SK-N-SH (cell line): ENCODE measurements around the gene METTL15. TPM values are rescaled to one million over a fixed set of nuclear protein-coding genes. Genes with fewer than 3 reads are reported as not detected.

ENCODE experiments used
- CTCF ChIA-PET: fragments of 300-600, 350-600 bp; formaldehyde crosslinking; extraction: SDS; loops from one replicate; lab custom pipeline; 2021; lab: Yijun Ruan, JAX
- POLR2A ChIA-PET: fragments of 350-600 bp; sonication (Branson Sonifier 250); formaldehyde crosslinking; extraction: SDS; loops from one replicate; lab custom pipeline; 2020; ENCODE audit warnings: antibody characterized with exemption, inconsistent platforms; lab: Yijun Ruan, JAX
- DNase-seq: peaks from one replicate; pipeline ENCODE4 v3.0.0; 2012
- H2AFZ ChIP-seq: fragments of 200-600 bp; sonication (generic); 2 replicates; pipeline ENCODE4 v1.8.1; 2016; ENCODE audit warnings: antibody characterized with exemption, mild to moderate bottlenecking, low read depth
- H3F3A ChIP-seq: fragments of 200-600 bp; sonication (generic); replicated peaks from 2 replicates; pipeline ENCODE3; 2016; ENCODE audit warnings: antibody characterized with exemption, mild to moderate bottlenecking; ENCODE audit not compliant: insufficient read depth
- H3K27ac ChIP-seq, 2 experiments: fragments of 200-500 bp in 1 of 2; fragments of 200-600 bp in 1 of 2; sonication (Bioruptor generic) in 1 of 2; sonication (generic), shearing (Covaris generic) in 1 of 2; 2 replicates each; pipeline versions ENCODE4 v1.5.1 to v1.6.1; 2014 to 2016; ENCODE audit warnings: low read depth in 2 of 2, inconsistent platforms in 1 of 2, low read length in 1 of 2, mild to moderate bottlenecking in 1 of 2, mixed read lengths in 1 of 2
- H3K27me3 ChIP-seq: fragments of 200-600 bp; sonication (generic), shearing (Covaris generic); 2 replicates; pipeline ENCODE4 v1.6.1; 2016; ENCODE audit warnings: mixed run types; ENCODE audit not compliant: insufficient read depth
- H3K36me3 ChIP-seq, 2 experiments: fragments of 200-500 bp in 1 of 2; fragments of 200-600 bp in 1 of 2; sonication (Bioruptor generic) in 1 of 2; sonication (generic) in 1 of 2; replicated peaks in 1 of 2; 2 replicates each; pipeline versions ENCODE3 to v1.5.1; 2014 to 2016; ENCODE audit warnings: low read length in 1 of 2, mild to moderate bottlenecking in 1 of 2; ENCODE audit not compliant: insufficient read depth in 2 of 2, control insufficient read depth in 1 of 2
- H3K4me1 ChIP-seq, 2 experiments: fragments of 200-500 bp in 1 of 2; fragments of 200-600 bp in 1 of 2; sonication (Bioruptor generic) in 1 of 2; sonication (generic), shearing (Covaris generic) in 1 of 2; 2 replicates each; pipeline versions ENCODE4 v1.5.1 to v1.6.1; 2014 to 2016; ENCODE audit warnings: low read depth in 1 of 2, low read length in 1 of 2, mixed run types in 1 of 2; ENCODE audit not compliant: insufficient read depth in 2 of 2, control insufficient read depth in 1 of 2
- H3K4me2 ChIP-seq: fragments of 200-600 bp; sonication (generic), shearing (Covaris generic); 2 replicates; pipeline ENCODE4 v1.6.1; 2017; ENCODE audit warnings: mixed run types
- H3K4me3 ChIP-seq, 2 experiments: fragments of 200-500 bp in 1 of 2; fragments of 200-600 bp in 1 of 2; sonication (Bioruptor generic) in 1 of 2; sonication (generic), shearing (Covaris generic) in 1 of 2; 2 replicates each; pipeline versions ENCODE4 v1.5.1 to v1.8.1; 2014 to 2016; ENCODE audit warnings: low read depth in 2 of 2, inconsistent platforms in 1 of 2, low read length in 1 of 2, mild to moderate bottlenecking in 1 of 2, mixed read lengths in 1 of 2, moderate library complexity in 1 of 2
- H3K79me2 ChIP-seq: fragments of 200-600 bp; sonication (generic); 2 replicates; pipeline ENCODE4 v1.8.1; 2017; ENCODE audit warnings: mild to moderate bottlenecking; ENCODE audit not compliant: insufficient read depth
- H3K9ac ChIP-seq: fragments of 200-600 bp; sonication (generic); 2 replicates; pipeline ENCODE4 v1.6.1; 2017; ENCODE audit warnings: mixed run types
- H3K9me2 ChIP-seq: fragments of 200-600 bp; sonication (generic); 2 replicates; pipeline ENCODE4 v1.6.1; 2017; ENCODE audit warnings: mixed run types
- H3K9me3 ChIP-seq: fragments of 200-600 bp; sonication (generic); 2 replicates; pipeline ENCODE4 v1.6.1; 2017; ENCODE audit warnings: mixed run types, mild to moderate bottlenecking, moderate library complexity
- H4K20me1 ChIP-seq: fragments of 200-600 bp; sonication (generic); 2 replicates; pipeline ENCODE4 v1.6.1; 2017; ENCODE audit warnings: mild to moderate bottlenecking, mixed run types; ENCODE audit not compliant: insufficient read depth
- FOXJ3 ChIP-seq: sonication (generic); formaldehyde crosslinking; IDR thresholded peaks from 2 replicates; pipeline ENCODE4 v1.5.1; 2020; ENCODE audit warnings: mild to moderate bottlenecking, missing genetic modification reagents
- JUND ChIP-seq: IDR thresholded peaks from 2 replicates; pipeline ENCODE4 v1.4.0; 2012
- POLR2AphosphoS5 ChIP-seq: IDR thresholded peaks from 2 replicates; pipeline ENCODE4 v1.6.1; 2012; ENCODE audit warnings: low read depth, low read length
- RXRA ChIP-seq: IDR thresholded peaks from 2 replicates; pipeline ENCODE4 v1.4.0; 2012; ENCODE audit warnings: low read depth, mild to moderate bottlenecking, borderline replicate concordance
- TEAD4 ChIP-seq: IDR thresholded peaks from 2 replicates; pipeline ENCODE4 v1.4.0; 2012; ENCODE audit warnings: mild to moderate bottlenecking, borderline replicate concordance; ENCODE audit not compliant: insufficient read depth
- WGBS: methylation state at CpG from one replicate; pipeline ENCODE4 v1.1.6; 2017; ENCODE audit warnings: low lambda C conversion rate; 5-methylcytosine and 5-hydroxymethylcytosine counted together
- polyA plus RNA-seq, 3 experiments: library from polyadenylated mRNA; depleted of rRNA; stranded (reverse); fragments of >200 nt; gene quantifications; 2 replicates each; pipeline ENCODE4 v1.2.3, GENCODE V29; 2012
- TF ChIP-seq, protein P1 (sequence below): IDR thresholded peaks from 2 replicates; pipeline ENCODE4 v1.4.0; 2012; ENCODE audit warnings: low read depth
- TF ChIP-seq, protein P2 (sequence below): fragments of 150-350 bp; IDR thresholded peaks from 2 replicates; pipeline ENCODE4 v1.6.1; 2016; ENCODE audit warnings: mild to moderate bottlenecking, low read depth, low read length
- TF ChIP-seq, protein P3 (sequence below): fragments of 150-350 bp; IDR thresholded peaks from 2 replicates; pipeline ENCODE4 v1.6.1; 2017; ENCODE audit warnings: antibody characterized with exemption, low read length, low read depth, borderline replicate concordance
- TF ChIP-seq, protein P4 (sequence below): IDR thresholded peaks from 2 replicates; pipeline ENCODE4 v1.4.0; 2012; ENCODE audit warnings: low read depth, borderline replicate concordance
- TF ChIP-seq, protein P5 (sequence below): IDR thresholded peaks from 2 replicates; pipeline ENCODE4 v1.6.1; 2012; ENCODE audit warnings: mild to moderate bottlenecking, low read depth, low read length, moderate library complexity

Gene METTL15
- polyA plus RNA-seq, 1 of the 3 experiments (the other 2 are of a cell fraction) = 4.7 TPM

DNA sequence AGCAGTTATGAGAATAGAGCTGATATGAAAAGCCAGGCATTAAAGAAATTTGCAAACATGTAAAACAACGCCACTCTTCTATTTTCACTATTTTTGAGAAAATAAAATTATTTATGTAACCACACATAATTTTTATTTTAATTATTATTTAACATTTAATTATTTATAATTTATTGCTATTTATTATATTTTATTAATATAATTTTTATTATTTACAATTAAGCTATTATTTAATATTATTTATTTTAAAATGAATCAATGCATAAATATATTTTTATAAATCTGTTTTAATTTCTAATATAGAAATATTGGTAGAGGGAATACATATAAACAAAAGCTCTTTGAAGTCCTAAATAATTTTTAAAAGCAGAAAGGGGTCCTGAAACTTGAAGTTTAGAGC is 36.9 kb upstream of the METTL15 start:
- H3K9me2 ChIP-seq = no peaks in the 10 kb centered on the region
- H2AFZ ChIP-seq = no peak overlapping the region
- H3K27me3 ChIP-seq = no peaks in the 10 kb centered on the region
- no peak overlapping the region for H3K4me2 ChIP-seq
- H3K4me3 ChIP-seq = no peak overlapping the region
- no peaks in the 10 kb centered on the region for H4K20me1 ChIP-seq
- H3K27ac ChIP-seq = no peak overlapping the region
- ChIA-PET POLR2A (no interaction called here), CTCF (no interaction called here)
- TF ChIP-seq, protein P1, sequence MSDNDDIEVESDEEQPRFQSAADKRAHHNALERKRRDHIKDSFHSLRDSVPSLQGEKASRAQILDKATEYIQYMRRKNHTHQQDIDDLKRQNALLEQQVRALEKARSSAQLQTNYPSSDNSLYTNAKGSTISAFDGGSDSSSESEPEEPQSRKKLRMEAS = no peak
- TF ChIP-seq, protein P2, sequence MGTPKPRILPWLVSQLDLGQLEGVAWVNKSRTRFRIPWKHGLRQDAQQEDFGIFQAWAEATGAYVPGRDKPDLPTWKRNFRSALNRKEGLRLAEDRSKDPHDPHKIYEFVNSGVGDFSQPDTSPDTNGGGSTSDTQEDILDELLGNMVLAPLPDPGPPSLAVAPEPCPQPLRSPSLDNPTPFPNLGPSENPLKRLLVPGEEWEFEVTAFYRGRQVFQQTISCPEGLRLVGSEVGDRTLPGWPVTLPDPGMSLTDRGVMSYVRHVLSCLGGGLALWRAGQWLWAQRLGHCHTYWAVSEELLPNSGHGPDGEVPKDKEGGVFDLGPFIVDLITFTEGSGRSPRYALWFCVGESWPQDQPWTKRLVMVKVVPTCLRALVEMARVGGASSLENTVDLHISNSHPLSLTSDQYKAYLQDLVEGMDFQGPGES = no peak
- TF ChIP-seq JUND = no peak
- TF ChIP-seq, protein P3, sequence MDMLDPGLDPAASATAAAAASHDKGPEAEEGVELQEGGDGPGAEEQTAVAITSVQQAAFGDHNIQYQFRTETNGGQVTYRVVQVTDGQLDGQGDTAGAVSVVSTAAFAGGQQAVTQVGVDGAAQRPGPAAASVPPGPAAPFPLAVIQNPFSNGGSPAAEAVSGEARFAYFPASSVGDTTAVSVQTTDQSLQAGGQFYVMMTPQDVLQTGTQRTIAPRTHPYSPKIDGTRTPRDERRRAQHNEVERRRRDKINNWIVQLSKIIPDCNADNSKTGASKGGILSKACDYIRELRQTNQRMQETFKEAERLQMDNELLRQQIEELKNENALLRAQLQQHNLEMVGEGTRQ = no peak
- TF ChIP-seq RXRA = no peak
- no peak for TF ChIP-seq TEAD4
- TF ChIP-seq, protein P4, sequence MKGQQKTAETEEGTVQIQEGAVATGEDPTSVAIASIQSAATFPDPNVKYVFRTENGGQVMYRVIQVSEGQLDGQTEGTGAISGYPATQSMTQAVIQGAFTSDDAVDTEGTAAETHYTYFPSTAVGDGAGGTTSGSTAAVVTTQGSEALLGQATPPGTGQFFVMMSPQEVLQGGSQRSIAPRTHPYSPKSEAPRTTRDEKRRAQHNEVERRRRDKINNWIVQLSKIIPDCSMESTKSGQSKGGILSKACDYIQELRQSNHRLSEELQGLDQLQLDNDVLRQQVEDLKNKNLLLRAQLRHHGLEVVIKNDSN = no peak
- TF ChIP-seq, protein P5, sequence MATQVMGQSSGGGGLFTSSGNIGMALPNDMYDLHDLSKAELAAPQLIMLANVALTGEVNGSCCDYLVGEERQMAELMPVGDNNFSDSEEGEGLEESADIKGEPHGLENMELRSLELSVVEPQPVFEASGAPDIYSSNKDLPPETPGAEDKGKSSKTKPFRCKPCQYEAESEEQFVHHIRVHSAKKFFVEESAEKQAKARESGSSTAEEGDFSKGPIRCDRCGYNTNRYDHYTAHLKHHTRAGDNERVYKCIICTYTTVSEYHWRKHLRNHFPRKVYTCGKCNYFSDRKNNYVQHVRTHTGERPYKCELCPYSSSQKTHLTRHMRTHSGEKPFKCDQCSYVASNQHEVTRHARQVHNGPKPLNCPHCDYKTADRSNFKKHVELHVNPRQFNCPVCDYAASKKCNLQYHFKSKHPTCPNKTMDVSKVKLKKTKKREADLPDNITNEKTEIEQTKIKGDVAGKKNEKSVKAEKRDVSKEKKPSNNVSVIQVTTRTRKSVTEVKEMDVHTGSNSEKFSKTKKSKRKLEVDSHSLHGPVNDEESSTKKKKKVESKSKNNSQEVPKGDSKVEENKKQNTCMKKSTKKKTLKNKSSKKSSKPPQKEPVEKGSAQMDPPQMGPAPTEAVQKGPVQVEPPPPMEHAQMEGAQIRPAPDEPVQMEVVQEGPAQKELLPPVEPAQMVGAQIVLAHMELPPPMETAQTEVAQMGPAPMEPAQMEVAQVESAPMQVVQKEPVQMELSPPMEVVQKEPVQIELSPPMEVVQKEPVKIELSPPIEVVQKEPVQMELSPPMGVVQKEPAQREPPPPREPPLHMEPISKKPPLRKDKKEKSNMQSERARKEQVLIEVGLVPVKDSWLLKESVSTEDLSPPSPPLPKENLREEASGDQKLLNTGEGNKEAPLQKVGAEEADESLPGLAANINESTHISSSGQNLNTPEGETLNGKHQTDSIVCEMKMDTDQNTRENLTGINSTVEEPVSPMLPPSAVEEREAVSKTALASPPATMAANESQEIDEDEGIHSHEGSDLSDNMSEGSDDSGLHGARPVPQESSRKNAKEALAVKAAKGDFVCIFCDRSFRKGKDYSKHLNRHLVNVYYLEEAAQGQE = no peak
- TF ChIP-seq POLR2AphosphoS5 = no peak
- no peak for TF ChIP-seq FOXJ3 (CRISPR knock-in tag)
- WGBS = 98% methylated on average over 1 of the region's 1 CpG
- peaks cover 12 to 30% of the 10 kb centered on the region in 2 experiments for H3K36me3 ChIP-seq
- H3F3A ChIP-seq = peaks cover 4% of the 10 kb centered on the region
- peaks cover 0 to 8% of the 10 kb centered on the region in 2 experiments; a peak in 2 of 4 replicates for H3K4me1 ChIP-seq
- H3K9me3 ChIP-seq = no peaks in the 10 kb centered on the region
- H3K79me2 ChIP-seq = 0 out of 2 replicates have a peak, but pooled peaks cover 4% of the 10 kb centered on the region
- H3K9ac ChIP-seq = no peak overlapping the region
- no peak for DNase-seq
